ENCODE results near the gene BET1L. TPM values are rescaled to one million over a fixed set of nuclear protein-coding genes. Genes with fewer than 3 reads are reported as not detected.

The BET1L gene
- polyA plus RNA-seq, 1 of the 3 experiments (the other 2 are of a cell fraction), result 56.9 TPM

- TF ChIP-seq RFX5 (IDR thresholded peaks at IDR 0.05; ENCODE audit: low read length) (no peak), YY1 (IDR thresholded peaks at IDR 0.05; ENCODE audit: low read depth) (no peak), EP300 (IDR thresholded peaks at IDR 0.05; ENCODE audit: borderline replicate concordance in 1 of 2, low read depth in 1 of 2, low read length in 1 of 2) (no peak), EZH2phosphoT487 (IDR thresholded peaks at IDR 0.05; ENCODE audit: borderline replicate concordance, low read depth) (no peak)
Observed at GRCh38 chr11:251550-251949, 44.4 kb upstream of the BET1L start (continued).

GRCh38 chr11:250740-251299 is 43.6 kb upstream of the BET1L start:
- Histone ChIP-seq H4K20me1 (ENCODE audit: insufficient read depth) (no peaks in the 10 kb centered on the region; the same call in 1 of the 2 replicates), H3K4me1 (ENCODE audit: control insufficient read depth in 1 of 2, insufficient read depth in 2 of 2, low read depth in 1 of 2, low read length in 1 of 2) (no peaks in the 10 kb centered on the region), H3K9ac (no peak overlapping the region), H3K4me3 (ENCODE audit: low read depth in 2 of 2, low read length in 1 of 2) (no peak overlapping the region; a peak in 1 of 4 replicates), H2AFZ (ENCODE audit: low read depth) (no peak overlapping the region), H3K4me2 (no peak overlapping the region), H3F3A (replicated peaks; ENCODE audit: insufficient read depth) (peaks cover 18% of the 10 kb centered on the region), H3K9me3 (no peaks in the 10 kb centered on the region), H3K27me3 (ENCODE audit: insufficient read depth) (no peaks in the 10 kb centered on the region), H3K9me2 (no peaks in the 10 kb centered on the region), H3K27ac (ENCODE audit: low read depth in 2 of 2, low read length in 1 of 2) (no peak overlapping the region; a peak in 1 of 4 replicates), H3K79me2 (ENCODE audit: insufficient read depth) (no peaks in the 10 kb centered on the region; the same call in 1 of the 2 replicates), H3K36me3 (replicated peaks in 1 of 2; ENCODE audit: control insufficient read depth in 1 of 2, insufficient read depth in 2 of 2, low read length in 1 of 2) (peaks cover 42 to 70% of the 10 kb centered on the region in 2 experiments)
- peak; percentile 66 for DNase-seq
- POLR2A ChIA-PET, result no interaction called here
- CTCF ChIA-PET, result interaction anchor here (0.8 to 3.4 kb wide), 31 partner anchors 9 to 254 kb away, joined by 3 to 20 read pairs (median 6); partner anchors contain the start of genes IFITM2, NLRP6, PGGHG and PSMD13
- TF ChIP-seq FOXM1 (IDR thresholded peaks at IDR 0.05; ENCODE audit: low read depth), result no peak
- peak; percentile 53 for TF ChIP-seq SMC3 (IDR thresholded peaks at IDR 0.05; ENCODE audit: low read depth, low read length)
- TF ChIP-seq, protein P1, sequence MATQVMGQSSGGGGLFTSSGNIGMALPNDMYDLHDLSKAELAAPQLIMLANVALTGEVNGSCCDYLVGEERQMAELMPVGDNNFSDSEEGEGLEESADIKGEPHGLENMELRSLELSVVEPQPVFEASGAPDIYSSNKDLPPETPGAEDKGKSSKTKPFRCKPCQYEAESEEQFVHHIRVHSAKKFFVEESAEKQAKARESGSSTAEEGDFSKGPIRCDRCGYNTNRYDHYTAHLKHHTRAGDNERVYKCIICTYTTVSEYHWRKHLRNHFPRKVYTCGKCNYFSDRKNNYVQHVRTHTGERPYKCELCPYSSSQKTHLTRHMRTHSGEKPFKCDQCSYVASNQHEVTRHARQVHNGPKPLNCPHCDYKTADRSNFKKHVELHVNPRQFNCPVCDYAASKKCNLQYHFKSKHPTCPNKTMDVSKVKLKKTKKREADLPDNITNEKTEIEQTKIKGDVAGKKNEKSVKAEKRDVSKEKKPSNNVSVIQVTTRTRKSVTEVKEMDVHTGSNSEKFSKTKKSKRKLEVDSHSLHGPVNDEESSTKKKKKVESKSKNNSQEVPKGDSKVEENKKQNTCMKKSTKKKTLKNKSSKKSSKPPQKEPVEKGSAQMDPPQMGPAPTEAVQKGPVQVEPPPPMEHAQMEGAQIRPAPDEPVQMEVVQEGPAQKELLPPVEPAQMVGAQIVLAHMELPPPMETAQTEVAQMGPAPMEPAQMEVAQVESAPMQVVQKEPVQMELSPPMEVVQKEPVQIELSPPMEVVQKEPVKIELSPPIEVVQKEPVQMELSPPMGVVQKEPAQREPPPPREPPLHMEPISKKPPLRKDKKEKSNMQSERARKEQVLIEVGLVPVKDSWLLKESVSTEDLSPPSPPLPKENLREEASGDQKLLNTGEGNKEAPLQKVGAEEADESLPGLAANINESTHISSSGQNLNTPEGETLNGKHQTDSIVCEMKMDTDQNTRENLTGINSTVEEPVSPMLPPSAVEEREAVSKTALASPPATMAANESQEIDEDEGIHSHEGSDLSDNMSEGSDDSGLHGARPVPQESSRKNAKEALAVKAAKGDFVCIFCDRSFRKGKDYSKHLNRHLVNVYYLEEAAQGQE (IDR thresholded peaks at IDR 0.05; ENCODE audit: low read depth, low read length), result no peak
- peak; percentile 47 for TF ChIP-seq RAD21 (IDR thresholded peaks at IDR 0.05; ENCODE audit: low read length)
- peak; percentile 71 for TF ChIP-seq CTCF (IDR thresholded peaks at IDR 0.05)
- WGBS (ENCODE audit: low lambda C conversion rate), result 88% methylated on average over 10 of the region's 10 CpGs
